ENCODE results near the gene DNAJB4. TPM values are rescaled to one million over a fixed set of nuclear protein-coding genes. Genes with fewer than 3 reads are reported as not detected.

Gene DNAJB4
- total RNA-seq (2014; rRNA removed; shearing (Covaris generic)) = 12.9 and 14.1 TPM in 2 replicates
- 8.2 and 12.4 TPM in 2 replicates for polyA plus RNA-seq (2016; fragmentation: Nextera tagmentation; extraction: Ambion mirVana)
- long read RNA-seq, partial matches to known transcripts = 0 of 4 reads
- long read RNA-seq, other reads (novel, unspliced or antisense) = 1 of 4 reads

GRCh38 chr1:78004719-78005447 is at the start of gene DNAJB4:
TSS of gene DNAJB4 (plus strand) at chr1:78004939. CDS start at chr1:78005111, 172 bp downstream.
- Histone ChIP-seq H3K27me3 (ENCODE audit: insufficient read depth) (no peaks in the 10 kb centered on the region), H3K27ac (ENCODE audit: low read depth) (peak within 1 kb of the TSS; percentile 64), H3K79me2 (replicated peaks; ENCODE audit: insufficient read depth) (no peaks in the 10 kb centered on the region), H4K20me1 (replicated peaks; ENCODE audit: insufficient read depth) (no peaks in the 10 kb centered on the region), H3K9me2 (ENCODE audit: insufficient read depth) (no peaks in the 10 kb centered on the region), H2AFZ (no peak within 1 kb of the TSS), H3K4me1 (ENCODE audit: insufficient read depth) (peaks cover 22% of the 10 kb centered on the region), H3K4me3 (peak within 1 kb of the TSS; percentile 42), H3K36me3 (ENCODE audit: insufficient read depth) (no peaks in the 10 kb centered on the region), H3K4me2 (peak within 1 kb of the TSS; percentile 55), H3F3A (replicated peaks; ENCODE audit: low read depth) (no peaks in the 10 kb centered on the region)
- Mint-ChIP-seq H3K4me3 (peak within 1 kb of the TSS; percentile 69), H3K4me1 (peaks cover 22% of the 10 kb centered on the region), H3K36me3 (ENCODE audit: low read depth) (no peaks in the 10 kb centered on the region), H3K27me3 (ENCODE audit: insufficient read depth, low read depth, poor library complexity) (peaks cover 5% of the 10 kb centered on the region), H3K9me3 (peaks cover 2% of the 10 kb centered on the region; the same call in 1 of the 3 replicates), H3K27ac (peak within 1 kb of the TSS; percentile 100)
- ATAC-seq (peak; percentile 96), DNase-seq (ENCODE audit: low spot score) (peak; percentile 86)
- TF ChIP-seq ZNF114 (CRISPR knock-in tag; IDR thresholded peaks at IDR 0.05) (no peak), CREB1 (CRISPR knock-in tag; IDR thresholded peaks at IDR 0.05; ENCODE audit: low read depth) (peak; percentile 61; the same call in 1 of the 2 replicates)

GRCh38 chr1:77955709-77956108 is 49.0 kb upstream of the DNAJB4 start:
- H3K4me1 Mint-ChIP-seq = no peaks in the 10 kb centered on the region
- Histone ChIP-seq H3K4me2 (no peak overlapping the region), H3K9me2 (ENCODE audit: insufficient read depth) (no peaks in the 10 kb centered on the region), H4K20me1 (replicated peaks; ENCODE audit: insufficient read depth) (peaks cover 51% of the 10 kb centered on the region), H3K27ac (ENCODE audit: low read depth) (no peak overlapping the region), H3K4me1 (ENCODE audit: insufficient read depth) (no peaks in the 10 kb centered on the region), H2AFZ (no peak overlapping the region), H3F3A (replicated peaks; ENCODE audit: low read depth) (peaks cover 5% of the 10 kb centered on the region; the same call in 1 of the 2 replicates), H3K4me3 (no peak overlapping the region), H3K36me3 (ENCODE audit: insufficient read depth) (peaks cover 90% of the 10 kb centered on the region), H3K27me3 (ENCODE audit: insufficient read depth) (no peaks in the 10 kb centered on the region), H3K79me2 (replicated peaks; ENCODE audit: insufficient read depth) (peaks cover 67% of the 10 kb centered on the region)
- no peak overlapping the region for H3K27ac Mint-ChIP-seq
- ATAC-seq (no peak), DNase-seq (ENCODE audit: low spot score) (no peak)
- H3K9me3 Mint-ChIP-seq = no peaks in the 10 kb centered on the region
- TF ChIP-seq POLR2AphosphoS5 (IDR thresholded peaks at IDR 0.05; ENCODE audit: low read depth) (no peak), ZNF331 (CRISPR knock-in tag; IDR thresholded peaks at IDR 0.05; ENCODE audit: low read depth) (no peak), CREB1 (CRISPR knock-in tag; IDR thresholded peaks at IDR 0.05; ENCODE audit: low read depth) (no peak), NANOG (IDR thresholded peaks at IDR 0.05; ENCODE audit: borderline replicate concordance) (no peak), ZNF114 (CRISPR knock-in tag; IDR thresholded peaks at IDR 0.05) (no peak), EZH2phosphoT487 (IDR thresholded peaks at IDR 0.05; ENCODE audit: unreplicated experiment) (no peak), JUNB (IDR thresholded peaks at IDR 0.05; ENCODE audit: unreplicated experiment) (no peak), STAT1 (IDR thresholded peaks at IDR 0.05; ENCODE audit: unreplicated experiment) (no peak), CTCF (conservative IDR thresholded peaks at IDR 0.05; ENCODE audit: low read depth in 2 of 2) (no peak)
- H3K36me3 Mint-ChIP-seq (ENCODE audit: low read depth) = peaks cover 91% of the 10 kb centered on the region
- no peak overlapping the region for H3K4me3 Mint-ChIP-seq
- no peaks in the 10 kb centered on the region for H3K27me3 Mint-ChIP-seq (ENCODE audit: insufficient read depth, low read depth, poor library complexity)

All from GM23338 (cell line).